ENCODE results near the gene COL1A1. TPM values are rescaled to one million over a fixed set of nuclear protein-coding genes. Genes with fewer than 3 reads are reported as not detected.
A peak's percentile ranks its signal among the peaks of the same experiment; 100 is the strongest.

COL1A1 gene
- total and polyA plus RNA-seq, 2 donors from 2014 or later: 9.2 to 142 TPM

DNA sequence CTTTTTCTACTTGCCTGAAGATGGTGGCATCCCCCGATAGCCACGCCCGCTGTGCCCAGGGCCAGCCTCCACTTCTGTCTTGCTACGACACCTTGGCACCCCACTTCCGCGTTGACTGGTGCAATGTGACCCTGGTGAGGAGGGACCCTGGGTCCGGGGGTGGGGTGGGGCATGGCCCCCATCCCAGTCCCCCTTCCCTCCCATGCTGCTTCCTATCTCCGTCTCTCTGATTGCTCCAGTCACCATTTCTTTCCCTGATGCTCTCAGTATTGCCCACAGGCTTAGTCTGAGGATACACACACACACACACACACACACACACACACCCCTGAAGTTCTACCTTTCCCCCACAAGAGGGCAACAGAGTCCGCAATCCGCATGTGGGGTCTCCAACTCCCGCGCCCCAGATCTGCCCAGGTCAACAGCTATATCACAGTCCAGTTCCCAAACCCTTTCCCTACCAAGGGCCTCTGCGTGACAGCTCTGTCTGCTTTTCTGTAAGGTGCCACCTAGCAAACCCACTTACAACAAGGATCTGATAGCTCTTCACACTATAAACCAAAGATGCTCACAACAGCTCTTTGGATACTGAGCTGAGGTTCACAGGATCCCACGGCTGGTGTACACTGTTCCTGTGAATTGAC is 32.2 kb downstream of the COL1A1 start:
- no peaks in the 10 kb centered on the region for H3K27me3 ChIP-seq (ENCODE audit: control insufficient read depth, insufficient read depth, low read length)
- DNase-seq: peak; percentile 72 to 88 (median 80)
- H3K9ac ChIP-seq (ENCODE audit: low read length in 3 of 3): no peak overlapping the region
- H3K9me3 ChIP-seq (ENCODE audit: control insufficient read depth in 2 of 3, insufficient read depth in 1 of 3, low read length in 3 of 3): no peaks in the 10 kb centered on the region
- TF ChIP-seq, protein P1, sequence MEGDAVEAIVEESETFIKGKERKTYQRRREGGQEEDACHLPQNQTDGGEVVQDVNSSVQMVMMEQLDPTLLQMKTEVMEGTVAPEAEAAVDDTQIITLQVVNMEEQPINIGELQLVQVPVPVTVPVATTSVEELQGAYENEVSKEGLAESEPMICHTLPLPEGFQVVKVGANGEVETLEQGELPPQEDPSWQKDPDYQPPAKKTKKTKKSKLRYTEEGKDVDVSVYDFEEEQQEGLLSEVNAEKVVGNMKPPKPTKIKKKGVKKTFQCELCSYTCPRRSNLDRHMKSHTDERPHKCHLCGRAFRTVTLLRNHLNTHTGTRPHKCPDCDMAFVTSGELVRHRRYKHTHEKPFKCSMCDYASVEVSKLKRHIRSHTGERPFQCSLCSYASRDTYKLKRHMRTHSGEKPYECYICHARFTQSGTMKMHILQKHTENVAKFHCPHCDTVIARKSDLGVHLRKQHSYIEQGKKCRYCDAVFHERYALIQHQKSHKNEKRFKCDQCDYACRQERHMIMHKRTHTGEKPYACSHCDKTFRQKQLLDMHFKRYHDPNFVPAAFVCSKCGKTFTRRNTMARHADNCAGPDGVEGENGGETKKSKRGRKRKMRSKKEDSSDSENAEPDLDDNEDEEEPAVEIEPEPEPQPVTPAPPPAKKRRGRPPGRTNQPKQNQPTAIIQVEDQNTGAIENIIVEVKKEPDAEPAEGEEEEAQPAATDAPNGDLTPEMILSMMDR (IDR thresholded peaks at IDR 0.05; ENCODE audit: borderline replicate concordance, extremely low read depth, insufficient read depth): peak; percentile 72
- no peak overlapping the region for H3K27ac ChIP-seq (ENCODE audit: low read depth in 2 of 2, low read length in 2 of 2)
- H3K4me3 ChIP-seq (ENCODE audit: low read length in 3 of 3): no peak overlapping the region
- intact Hi-C loops (cut with DNase I): no loop called here
- H3K36me3 ChIP-seq (ENCODE audit: control insufficient read depth in 2 of 3, insufficient read depth in 3 of 3, low read length in 3 of 3): no peaks in the 10 kb centered on the region
- no peaks in the 10 kb centered on the region for H3K4me1 ChIP-seq (ENCODE audit: control insufficient read depth in 2 of 3, insufficient read depth in 2 of 3, low read depth in 1 of 3, low read length in 3 of 3)
- FAIRE-seq: no peak

GRCh38 chr17:50168319-50168718 is 33.1 kb downstream of the COL1A1 start:
- no peaks in the 10 kb centered on the region for H3K36me3 ChIP-seq (ENCODE audit: control insufficient read depth in 2 of 3, insufficient read depth in 3 of 3, low read length in 3 of 3)
- H3K4me3 ChIP-seq (ENCODE audit: low read length in 3 of 3): no peak overlapping the region
- intact Hi-C loops (cut with DNase I): no loop called here
- H3K27ac ChIP-seq (ENCODE audit: low read depth in 2 of 2, low read length in 2 of 2): no peak overlapping the region
- no peaks in the 10 kb centered on the region for H3K27me3 ChIP-seq (ENCODE audit: control insufficient read depth, insufficient read depth, low read length)
- H3K9ac ChIP-seq (ENCODE audit: low read length in 3 of 3): no peak overlapping the region
- H3K9me3 ChIP-seq (ENCODE audit: control insufficient read depth in 2 of 3, insufficient read depth in 1 of 3, low read length in 3 of 3): no peaks in the 10 kb centered on the region
- no peaks in the 10 kb centered on the region for H3K4me1 ChIP-seq (ENCODE audit: control insufficient read depth in 2 of 3, insufficient read depth in 2 of 3, low read depth in 1 of 3, low read length in 3 of 3)
- DNase-seq: peak in 1 of 5 donors; percentile 64
- FAIRE-seq: no peak
- TF ChIP-seq, protein P1 (IDR thresholded peaks at IDR 0.05; ENCODE audit: borderline replicate concordance, extremely low read depth, insufficient read depth): no peak

DNA sequence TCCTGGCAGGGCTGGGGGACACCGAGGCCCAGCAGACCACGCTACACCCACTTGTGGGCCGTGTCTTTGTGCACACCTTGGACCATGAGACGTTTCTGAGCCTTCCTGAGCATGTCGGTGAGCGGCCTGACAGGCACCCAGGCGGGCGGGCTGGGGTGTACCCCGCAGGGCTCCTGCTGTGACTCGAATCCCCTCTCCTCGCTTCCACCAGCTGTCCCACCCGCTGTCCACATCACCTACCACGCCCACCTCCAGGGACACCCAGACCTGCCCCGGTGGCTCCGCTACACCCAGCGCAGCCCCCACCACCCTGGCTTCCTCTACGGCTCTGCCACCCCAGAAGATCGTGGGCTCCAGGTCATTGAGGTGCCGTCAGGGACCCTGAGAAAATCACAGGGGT is 34.1 kb downstream of the COL1A1 start:
- Histone ChIP-seq H3K4me1 (ENCODE audit: control insufficient read depth in 2 of 3, insufficient read depth in 2 of 3, low read depth in 1 of 3, low read length in 3 of 3) (no peaks in the 10 kb centered on the region), H3K4me3 (ENCODE audit: low read length in 3 of 3) (no peak overlapping the region), H3K36me3 (ENCODE audit: control insufficient read depth in 2 of 3, insufficient read depth in 3 of 3, low read length in 3 of 3) (no peaks in the 10 kb centered on the region), H3K27me3 (ENCODE audit: control insufficient read depth, insufficient read depth, low read length) (no peaks in the 10 kb centered on the region), H3K9ac (ENCODE audit: low read length in 3 of 3) (no peak overlapping the region), H3K27ac (ENCODE audit: low read depth in 2 of 2, low read length in 2 of 2) (no peak overlapping the region), H3K9me3 (ENCODE audit: control insufficient read depth in 2 of 3, insufficient read depth in 1 of 3, low read length in 3 of 3) (no peaks in the 10 kb centered on the region)
- no peak for FAIRE-seq
- TF ChIP-seq, protein P1 (IDR thresholded peaks at IDR 0.05; ENCODE audit: borderline replicate concordance, extremely low read depth, insufficient read depth): no peak
- peak in 1 of 5 donors; percentile 48 for DNase-seq
- intact Hi-C loops (cut with DNase I): no loop called here
